T follicular helper cell (primary cell): ENCODE measurements around the gene ADGRV1.
"Not testable (repeated sequence)": the region's sequence is repeated elsewhere in the genome, so short reads cannot be mapped to it uniquely, and the experiment has no call there.

Source experiments
- DNase-seq: peaks from one replicate; pipeline ENCODE4 v3.0.0-alpha.2; 2020; ENCODE audit warnings: low read depth

The ADGRV1 gene

DNA sequence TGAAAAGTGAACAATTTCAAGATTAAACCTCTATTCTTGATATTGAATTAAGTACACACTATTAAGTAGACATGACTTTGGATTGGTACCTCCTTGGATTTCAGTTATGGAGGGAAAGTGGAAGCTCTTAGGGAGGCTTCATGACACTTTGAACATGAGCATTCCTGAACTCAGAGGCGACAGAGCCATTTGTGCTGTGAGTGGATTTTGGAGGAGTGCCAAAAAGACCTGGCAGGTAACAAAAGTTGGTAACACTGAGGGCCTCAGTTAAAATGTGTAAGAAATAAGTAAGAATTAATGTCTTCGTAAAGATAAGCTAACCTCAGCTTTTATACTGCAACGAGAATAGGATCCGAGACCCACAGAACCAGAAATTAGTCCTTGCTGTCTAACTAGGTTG lies 467.9 kb downstream of the ADGRV1 start:
- DNase-seq: no peak

DNA sequence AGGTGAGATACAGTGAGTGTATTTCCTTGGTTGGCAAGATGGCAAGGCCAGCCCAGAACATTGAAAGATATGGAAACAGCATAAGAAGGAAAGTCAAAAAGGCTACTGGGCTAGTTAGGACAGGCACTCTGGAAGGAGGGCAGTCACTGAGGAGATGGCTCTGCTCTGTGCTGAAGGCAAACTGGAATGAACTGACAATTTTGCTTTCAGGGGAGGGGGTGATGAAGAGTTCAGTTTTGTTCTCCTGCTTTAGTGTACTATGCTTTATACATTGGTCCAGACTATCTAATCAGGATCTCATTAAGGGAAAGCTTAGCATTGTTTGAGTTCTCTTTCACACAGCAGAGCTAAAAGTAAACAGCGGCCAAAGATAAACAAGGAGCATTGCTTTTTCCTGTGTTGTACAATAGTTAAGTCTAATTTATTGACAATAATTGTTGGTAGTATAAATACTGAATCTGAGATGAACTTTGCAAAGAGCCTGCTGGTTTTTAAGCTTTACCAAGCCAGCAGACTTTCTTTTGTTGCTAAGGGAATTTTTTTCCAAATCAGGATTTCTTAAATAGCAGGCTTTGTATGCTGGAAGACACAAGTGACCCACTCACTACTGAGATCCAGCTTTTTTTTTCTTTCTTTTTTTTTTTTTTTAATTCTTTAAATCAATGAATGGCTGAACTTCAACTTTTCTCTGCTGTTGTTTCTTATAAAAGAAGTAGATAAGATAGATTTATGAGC lies 469.0 kb downstream of the ADGRV1 start:
- no peak for DNase-seq

DNA sequence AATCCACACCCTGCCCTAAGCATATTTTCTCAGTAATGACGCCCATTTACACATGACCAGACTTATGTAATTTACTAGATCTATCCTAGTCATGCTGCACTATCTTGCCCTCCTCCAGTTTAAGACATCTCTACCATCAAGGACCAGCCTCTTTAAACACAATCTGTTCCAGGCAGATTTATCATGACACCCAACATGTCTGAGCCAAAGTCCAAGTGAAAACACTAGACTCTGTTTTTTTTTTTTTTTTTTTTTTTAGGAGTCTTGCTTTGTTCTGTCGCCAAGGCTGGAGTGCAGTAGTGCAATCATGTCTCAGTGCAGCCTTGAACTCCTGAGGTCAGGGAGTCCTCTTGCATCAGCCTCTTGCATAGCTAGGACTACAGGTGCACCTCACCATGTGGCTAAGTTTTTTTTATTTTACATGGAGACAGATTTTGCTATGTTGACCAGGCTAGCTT lies 469.9 kb downstream of the ADGRV1 start:
- no peak for DNase-seq

DNA sequence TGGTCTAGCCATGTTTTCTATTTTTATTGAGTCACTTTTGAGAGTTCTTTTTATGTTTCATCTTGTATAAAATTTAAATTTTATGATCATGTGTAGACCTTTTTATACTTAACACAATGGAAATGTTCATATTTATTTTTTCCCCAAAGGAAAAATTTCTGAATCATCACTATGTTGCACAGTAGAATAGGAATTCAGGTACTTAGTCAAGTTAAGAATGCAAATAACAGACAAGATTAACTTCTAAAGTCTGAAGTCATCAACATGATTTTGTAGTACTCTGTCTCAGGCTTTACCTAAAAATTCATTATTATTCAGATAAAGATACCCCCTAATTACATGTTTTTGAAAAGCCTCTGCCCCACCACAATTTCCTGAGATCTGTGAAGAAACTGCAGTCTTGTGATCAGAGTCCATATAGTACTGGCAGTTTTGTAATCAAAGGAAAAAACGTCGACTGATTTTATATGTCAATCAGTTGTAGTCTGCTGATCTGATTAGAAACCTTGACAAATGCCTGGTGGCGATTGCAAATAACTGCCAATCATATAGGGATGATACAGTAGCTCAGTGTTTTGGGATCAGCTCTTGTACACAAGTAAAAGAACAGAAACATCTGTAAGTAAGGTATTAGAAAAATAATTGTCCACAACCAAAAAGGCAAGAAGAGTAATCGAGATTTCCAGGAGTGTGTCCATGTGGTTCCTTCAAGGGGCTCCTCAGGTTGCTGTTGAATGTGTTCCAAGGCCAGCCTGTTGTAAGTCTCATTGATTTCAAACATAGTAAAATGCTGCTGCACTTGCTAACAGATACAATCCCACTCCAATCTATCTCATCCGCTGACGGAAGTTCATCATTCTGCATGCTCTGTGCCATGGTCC lies 472.2 kb downstream of the ADGRV1 start:
- no peak for DNase-seq

DNA sequence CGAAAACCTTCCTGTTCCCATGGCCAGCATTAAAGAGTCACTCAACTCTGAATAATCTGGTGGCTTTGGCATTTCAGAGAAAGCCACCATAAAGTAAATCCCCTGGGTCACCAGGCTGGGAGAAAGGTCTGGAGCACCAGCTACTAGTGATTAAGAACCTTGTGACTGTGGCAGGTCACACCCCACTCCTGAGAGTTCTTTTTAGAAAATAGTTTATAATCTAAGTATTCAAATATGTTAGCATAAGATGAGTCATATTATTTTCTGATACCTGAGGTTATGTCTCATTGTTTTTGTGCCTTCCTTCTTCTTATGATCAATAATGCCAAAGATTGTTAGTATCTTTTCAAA lies 472.8 kb downstream of the ADGRV1 start:
- DNase-seq: no peak

DNA sequence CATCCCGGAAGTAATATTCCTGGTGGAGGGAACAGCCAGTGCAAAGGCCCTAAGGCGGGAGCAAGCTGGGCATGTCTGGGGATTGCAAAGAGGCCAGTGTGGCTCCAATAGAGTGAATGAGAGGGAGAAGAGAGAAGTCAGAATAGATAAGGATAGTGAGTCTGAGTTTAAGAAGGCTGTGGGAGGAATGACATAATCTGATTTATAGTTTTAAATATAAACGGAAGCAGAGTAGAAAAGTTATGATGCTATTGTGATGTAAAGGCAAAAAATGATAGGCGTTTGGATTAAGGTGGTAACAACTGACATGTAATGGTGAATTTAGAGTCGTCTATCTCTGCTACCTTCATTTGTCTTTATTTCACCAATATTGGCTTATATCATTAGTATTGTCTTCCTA lies 473.5 kb downstream of the ADGRV1 start:
- DNase-seq: no peak

DNA sequence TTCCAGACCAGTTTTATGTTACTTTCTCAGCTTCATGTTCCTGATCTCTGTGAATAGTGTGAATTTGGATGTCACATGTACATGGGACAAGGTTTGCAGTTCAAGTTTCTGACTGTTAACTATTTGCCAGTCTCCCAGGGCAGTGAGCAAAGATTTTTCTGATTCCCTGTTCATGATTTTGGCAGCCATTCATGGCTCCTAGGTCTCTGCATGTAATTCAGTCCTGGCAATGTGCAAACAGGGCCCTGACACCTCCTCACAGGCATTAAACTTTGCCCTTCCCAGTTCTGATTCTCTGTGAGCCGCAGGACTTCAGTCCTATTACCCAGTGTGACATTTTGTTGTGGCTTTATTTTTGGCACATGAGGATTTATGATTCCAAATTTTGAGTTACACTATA lies 474.8 kb downstream of the ADGRV1 start:
- DNase-seq: no peak

DNA sequence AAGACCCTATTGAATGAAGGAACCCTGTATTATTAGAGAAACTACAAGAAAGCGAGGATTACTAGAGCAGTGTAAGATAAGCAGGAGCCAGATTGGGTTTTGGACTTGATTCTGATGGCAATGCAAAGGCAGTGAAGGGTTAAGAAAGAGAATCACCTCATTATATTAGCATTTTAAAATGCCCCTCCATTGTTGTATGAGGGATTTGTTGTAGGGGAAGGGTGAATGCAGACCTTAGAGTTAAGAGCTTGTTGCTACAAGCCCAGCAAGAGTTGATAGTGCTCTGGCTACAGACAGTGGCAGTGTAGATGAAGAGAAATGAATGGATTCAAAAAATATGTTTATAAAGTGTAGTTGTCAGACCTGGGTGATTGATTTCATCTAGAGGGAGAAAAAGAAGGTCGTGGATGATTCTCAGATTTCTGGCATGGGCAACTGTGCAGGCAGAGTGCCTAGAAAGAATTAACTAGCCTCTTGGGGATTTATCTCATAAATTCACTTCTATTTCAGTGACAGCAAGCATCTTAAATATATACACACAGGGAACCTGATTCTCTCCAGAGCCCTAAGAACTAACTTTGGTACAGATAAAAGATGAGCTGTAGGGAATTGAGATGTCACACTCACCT lies 479.7 kb downstream of the ADGRV1 start:
- DNase-seq: no peak

DNA sequence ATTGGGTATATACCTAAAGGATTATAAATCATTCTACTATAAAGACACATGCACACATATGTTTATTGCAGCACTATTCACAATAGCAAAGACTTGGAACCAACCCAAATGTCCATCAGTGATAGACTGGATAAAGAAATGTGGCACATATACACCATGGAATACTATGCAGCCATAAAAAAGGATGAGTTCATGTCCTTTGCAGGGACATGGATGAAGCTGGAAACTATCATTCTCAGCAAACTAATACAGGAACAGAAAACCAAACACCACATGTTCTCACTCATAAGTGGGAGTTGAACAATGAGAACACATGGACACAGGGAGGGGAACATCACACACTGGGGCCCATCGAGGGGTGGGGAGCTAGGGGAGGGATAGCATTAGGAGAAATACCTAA lies 482.5 kb downstream of the ADGRV1 start:
- DNase-seq: not testable (repeated sequence)

DNA sequence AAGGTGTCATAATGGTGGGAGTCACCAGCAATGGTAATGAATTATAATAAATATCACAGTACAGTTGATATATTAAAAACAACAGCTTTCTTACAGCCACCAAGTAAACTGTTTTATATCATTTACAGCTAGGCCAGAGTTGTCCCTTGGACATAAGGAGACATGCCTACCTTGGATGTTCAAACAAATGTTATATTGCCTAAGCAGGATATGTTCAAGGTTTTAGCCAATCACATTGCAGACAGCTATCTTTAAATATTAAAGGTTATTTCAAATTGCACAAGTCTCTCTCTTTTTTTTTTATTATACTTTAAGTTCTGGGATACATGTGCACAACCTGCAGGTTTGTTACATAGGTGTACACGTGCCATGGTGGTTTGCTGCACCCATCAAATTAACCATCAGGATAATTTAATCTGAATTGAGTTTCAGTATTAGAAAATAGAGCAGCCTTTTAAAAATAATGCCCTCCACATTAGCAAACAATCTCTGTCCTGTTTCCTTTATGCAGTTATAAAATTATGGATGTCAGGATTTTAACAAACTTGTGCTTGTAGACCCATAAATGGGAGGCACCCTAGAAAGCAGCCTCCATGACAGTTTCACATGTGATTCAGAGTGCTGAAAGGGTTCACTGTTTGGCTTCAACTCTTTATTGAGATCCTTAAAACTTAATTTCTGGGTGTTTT lies 483.8 kb downstream of the ADGRV1 start:
- no peak for DNase-seq

DNA sequence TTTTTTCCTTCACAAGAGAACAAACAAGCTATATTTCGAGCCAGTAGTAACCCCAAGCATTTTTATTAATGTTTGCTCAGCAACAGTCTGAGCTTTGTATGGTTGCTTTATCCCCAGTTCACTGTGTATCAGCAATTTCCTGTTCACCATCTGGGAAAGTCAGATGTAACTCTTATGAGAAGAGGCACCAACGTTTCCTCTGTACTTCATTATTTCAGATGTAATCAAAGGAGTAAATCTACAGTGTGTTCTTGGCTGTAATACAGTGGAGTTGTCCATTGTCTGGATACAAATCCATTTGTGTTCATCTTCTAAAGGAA lies 484.3 kb downstream of the ADGRV1 start:
- DNase-seq: no peak

DNA sequence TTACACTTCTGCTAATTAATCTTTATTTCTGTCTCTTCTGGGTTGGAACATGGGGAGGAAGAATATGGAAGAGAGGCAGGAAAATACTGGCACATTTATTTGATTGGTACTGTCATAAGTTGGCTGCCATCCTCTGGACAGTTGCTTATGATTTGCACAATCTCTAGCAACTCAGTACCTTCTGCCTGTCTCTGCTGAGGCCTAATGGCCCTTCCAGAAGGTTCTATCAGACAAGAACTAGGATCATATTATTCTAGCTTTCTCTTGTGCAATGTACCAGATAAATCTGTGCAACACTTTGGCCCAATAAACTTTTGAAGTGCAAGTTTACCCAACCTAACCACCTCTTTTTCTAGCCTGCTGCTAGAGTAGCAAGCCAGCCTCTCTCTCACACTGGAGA lies 489.5 kb downstream of the ADGRV1 start:
- DNase-seq: no peak

DNA sequence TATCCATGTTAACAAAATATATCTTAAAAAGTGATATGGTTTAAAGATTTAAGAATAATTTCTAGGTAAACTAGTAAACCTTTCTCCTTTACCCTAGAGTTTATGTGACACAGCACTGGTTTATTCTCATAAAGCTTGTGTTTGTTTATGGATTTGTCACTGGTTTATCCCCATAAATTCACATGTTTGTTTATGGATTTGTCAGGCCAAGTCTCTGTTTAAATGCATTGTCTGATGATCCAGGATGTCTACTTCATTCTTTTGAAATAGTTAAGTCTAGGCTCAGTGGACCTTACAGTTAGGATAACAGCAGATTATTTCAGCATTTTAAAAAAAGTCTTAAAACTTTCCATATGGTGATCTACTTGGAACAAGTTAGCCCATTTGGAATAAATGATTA lies 490.5 kb downstream of the ADGRV1 start:
- DNase-seq: no peak

DNA sequence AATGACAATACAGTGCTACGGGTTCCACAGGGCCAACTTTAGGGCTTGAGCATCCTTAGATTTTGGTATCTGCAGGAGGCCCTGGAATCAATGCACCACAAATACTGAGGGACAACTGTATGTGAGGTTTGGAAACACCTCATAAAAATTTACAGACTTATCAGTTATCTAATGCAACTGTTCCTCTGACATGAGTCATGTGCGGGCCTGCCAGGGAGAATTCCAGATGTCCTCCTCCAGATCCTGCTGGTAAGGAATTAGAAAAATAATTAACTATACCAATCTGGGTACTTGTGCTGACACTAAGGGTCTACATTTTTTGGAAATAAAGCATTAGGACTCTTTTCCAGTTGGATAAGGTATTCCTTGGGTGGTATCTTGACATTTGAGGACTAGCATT lies 491.2 kb downstream of the ADGRV1 start:
- DNase-seq: no peak

DNA sequence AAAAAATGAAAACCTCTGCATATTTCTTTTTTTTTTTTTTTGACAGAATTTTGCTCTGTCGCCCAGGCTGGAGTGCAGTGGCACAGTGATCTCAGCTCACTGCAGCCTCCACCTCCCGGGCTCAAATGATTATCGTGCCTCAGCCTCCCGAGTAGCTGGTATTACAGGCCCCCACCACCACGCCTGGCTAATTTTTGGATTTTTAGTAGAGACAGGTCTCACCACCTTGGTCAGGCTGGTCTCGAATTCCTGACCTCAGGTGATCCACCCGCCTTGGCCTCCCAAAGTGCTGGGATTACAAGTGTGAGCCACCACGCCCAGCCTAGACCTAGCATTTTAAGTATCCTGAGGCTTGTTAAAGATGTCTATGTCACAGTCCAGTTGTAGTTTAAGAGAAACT lies 493.8 kb downstream of the ADGRV1 start:
- not testable (repeated sequence) for DNase-seq

DNA sequence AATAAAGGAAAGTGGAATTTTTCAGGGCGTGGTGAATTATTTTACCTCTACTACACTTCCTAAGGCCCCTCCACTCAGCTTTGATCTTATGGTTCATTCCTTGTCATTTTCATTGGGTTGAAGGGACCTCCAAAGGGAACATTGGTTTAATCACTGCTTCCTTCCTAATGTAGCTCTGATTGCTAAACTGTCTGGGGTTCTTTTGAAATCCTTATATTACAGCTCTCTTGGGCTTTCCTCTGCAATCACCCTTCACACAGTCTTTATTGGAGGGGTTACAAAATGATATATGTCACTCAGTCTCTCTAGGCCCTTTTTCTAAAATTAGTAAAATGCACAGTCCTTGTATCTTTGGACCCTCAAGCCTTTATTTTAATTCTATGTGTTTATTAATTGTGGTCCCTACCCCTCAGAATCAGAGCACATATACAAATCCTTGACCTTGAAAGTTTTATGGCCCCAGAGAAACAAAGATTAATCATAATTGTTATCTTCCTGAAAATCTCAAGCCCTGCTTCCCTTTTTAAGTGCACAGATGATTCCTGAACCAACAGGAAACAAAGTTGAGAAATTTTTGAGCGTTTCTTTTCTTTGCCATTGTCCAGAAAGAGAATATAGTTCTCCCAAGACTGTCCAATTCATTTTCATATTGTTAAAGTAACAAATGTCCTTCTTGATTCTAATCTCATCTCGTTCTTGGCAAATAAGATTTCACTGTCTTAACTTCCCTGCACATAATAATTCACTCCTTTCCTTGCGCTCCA lies 494.6 kb downstream of the ADGRV1 start:
- no peak for DNase-seq

DNA sequence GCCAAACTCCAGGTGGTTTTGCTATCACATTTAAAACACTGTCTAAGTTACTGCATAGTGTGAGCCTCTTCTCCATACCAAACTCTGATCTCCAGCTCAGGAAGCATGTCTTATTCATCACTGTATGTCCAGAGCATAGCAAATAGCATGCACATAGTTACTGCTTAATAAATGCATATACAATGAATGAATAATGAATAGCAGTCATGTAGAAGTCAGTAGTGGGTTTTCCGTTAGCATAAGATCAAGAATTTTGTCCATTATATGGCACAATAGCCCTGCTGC lies 495.1 kb downstream of the ADGRV1 start:
- no peak for DNase-seq

DNA sequence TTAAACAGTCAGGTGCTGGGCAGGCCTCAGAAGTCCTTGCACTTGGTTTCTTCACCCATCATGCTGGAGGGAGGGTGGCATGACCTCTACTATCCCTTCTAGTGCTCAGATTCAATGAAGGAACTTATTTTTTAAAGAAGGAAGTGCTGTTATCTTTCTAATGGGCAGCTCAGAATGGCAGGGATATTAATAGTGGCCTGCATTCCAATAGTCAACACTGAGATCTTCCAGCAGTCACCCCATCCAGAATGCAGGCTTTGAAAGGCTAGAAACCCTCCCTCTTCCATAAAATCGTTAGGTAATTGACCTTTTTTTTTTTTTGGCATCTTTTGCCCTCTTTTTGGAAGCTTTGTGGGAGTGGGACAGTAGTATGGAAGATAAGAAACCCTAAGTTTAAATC lies 499.6 kb downstream of the ADGRV1 start:
- DNase-seq: no peak

DNA sequence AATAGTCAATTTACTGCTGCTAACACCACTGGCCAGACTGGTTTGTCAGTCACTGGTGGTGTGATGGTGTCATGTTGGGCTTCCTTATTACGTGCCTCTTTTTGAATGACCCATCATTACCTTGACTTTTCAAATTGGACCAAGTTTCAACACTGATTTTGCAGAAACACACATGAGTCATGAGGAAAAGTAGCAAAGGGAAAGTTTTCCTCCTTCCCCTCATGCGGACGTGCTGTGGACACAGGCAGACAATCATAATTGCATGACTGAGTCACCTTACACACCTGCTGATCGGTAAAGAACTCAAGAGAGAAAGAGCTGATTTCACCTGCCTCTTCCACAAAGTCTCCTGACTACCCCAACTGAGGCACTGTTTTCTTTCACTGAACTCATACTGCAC lies 500.0 kb downstream of the ADGRV1 start:
- no peak for DNase-seq

DNA sequence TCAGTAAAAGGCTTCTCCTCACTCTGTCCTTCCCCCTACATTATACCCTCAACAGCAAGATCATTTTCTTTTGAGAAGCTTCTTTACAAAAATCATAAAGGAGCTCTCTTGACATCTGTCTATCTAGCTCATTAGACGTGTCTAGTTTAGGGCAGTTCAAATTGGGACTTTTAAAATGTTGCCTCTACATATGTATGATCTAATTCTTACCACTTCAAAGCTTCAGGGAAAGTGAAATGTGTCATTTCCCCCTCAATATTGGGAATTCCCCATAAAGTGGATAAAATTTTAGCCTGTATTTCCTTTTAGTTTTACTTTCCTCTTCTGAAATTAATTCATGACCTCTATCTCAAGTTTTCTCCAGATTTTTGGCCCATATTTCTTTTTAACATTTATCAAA lies 500.8 kb downstream of the ADGRV1 start:
- DNase-seq: no peak

DNA sequence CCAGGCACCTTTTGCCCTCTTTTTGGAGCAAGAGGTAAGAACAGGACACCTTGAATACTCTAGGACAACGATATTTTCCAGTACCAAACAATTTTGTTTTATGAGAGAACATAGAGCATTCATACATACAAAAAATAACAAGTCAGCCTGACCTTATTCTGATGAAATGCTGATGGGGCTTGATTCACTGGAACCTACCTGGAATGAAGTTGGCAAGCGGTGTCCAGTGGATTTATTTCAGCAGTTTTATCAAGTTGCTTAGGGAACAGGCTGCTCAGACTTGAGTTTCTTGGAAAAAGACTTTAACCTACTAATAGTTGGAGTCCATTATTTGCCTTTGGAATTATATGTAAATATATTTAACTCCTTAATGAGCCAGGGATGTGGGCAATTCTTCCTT lies 502.5 kb downstream of the ADGRV1 start:
- DNase-seq: no peak

DNA sequence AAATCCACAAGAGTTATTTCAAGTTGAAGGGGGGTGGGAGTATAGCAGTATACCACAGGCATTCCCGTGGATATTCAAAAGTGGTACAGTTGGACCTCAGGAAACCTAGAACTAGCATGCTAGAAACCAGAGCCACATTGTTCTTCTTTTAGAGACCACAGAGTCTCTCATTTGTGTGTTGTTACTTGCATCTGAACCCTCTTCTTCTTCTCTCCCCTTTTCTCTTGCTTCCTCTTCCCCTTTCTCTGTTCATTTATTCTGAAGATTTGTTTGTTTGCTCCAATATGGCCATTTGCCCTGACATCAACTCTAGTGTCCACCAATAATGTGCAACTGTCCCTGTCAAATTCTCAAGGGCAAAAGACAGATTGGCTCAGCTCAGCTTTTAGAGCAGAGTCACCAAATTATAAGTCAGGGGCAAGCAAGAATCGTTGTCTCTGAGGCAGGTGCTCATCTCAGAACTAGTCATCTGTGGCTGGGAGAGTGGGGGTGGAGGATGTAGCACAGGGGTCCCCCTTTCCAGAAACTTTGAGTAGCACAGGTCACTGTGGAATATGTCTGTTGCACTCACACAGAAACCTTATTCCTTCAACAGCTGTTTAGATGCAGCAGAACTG lies 503.5 kb downstream of the ADGRV1 start:
- no peak for DNase-seq
